ENCODE measurements around the gene SSMEM1. TPM values are rescaled to one million over a fixed set of nuclear protein-coding genes. Genes with fewer than 3 reads are reported as not detected.
A peak's percentile ranks its signal among the peaks of the same experiment; 100 is the strongest.

Gene SSMEM1
- total and polyA plus RNA-seq, 9 of the 15 experiments (the other 6 are each of a cell fraction or from before 2014, with no cell fraction given) = 0.10 to 0.28 (median 0.18) TPM; not detected in 4

GRCh38 chr7:130226333-130226732, 18.7 kb downstream of the SSMEM1 start (continued):
- TF ChIP-seq CREB5 (CRISPR knock-in tag; IDR thresholded peaks at IDR 0.05) (no peak), ZNF668 (CRISPR knock-in tag; IDR thresholded peaks at IDR 0.05) (peak; percentile 64; the same call in 1 of the 2 replicates), ZNF197 (CRISPR knock-in tag; IDR thresholded peaks at IDR 0.05; ENCODE audit: low read depth) (no peak), EHMT2 (IDR thresholded peaks at IDR 0.05) (0 out of 2 replicates have a peak, but pooled peaks have one; percentile 23), ZBTB34 (CRISPR knock-in tag; IDR thresholded peaks at IDR 0.05) (peak; percentile 55; the same call in 1 of the 2 replicates), CREBBP (IDR thresholded peaks at IDR 0.05; ENCODE audit: low read depth, low read length) (no peak), ZNF589 (CRISPR knock-in tag; IDR thresholded peaks at IDR 0.05; ENCODE audit: low read depth) (0 out of 2 replicates have a peak, but pooled peaks have one; percentile 23), TFE3 (CRISPR knock-in tag; IDR thresholded peaks at IDR 0.05) (no peak), ZNF445 (CRISPR knock-in tag; IDR thresholded peaks at IDR 0.05; ENCODE audit: low read depth) (no peak), ZNF584 (CRISPR knock-in tag; IDR thresholded peaks at IDR 0.05; ENCODE audit: low read depth) (0 out of 2 replicates have a peak, but pooled peaks have one; percentile 52), ATF3 (IDR thresholded peaks at IDR 0.05) (peak; percentile 27; the same call in 1 of the 2 replicates), ATF3 (CRISPR knock-in tag; conservative IDR thresholded peaks at IDR 0.05) (no peak), SIX5 (IDR thresholded peaks at IDR 0.05; ENCODE audit: borderline replicate concordance in 1 of 2, insufficient read depth in 1 of 2, low read depth in 1 of 2, low read length in 2 of 2) (no peak), ID3 (CRISPR knock-in tag; IDR thresholded peaks at IDR 0.05) (no peak), ID3 (tag; IDR thresholded peaks at IDR 0.05) (0 out of 2 replicates have a peak, but pooled peaks have one; percentile 37), SMAD4 (CRISPR knock-in tag; conservative IDR thresholded peaks at IDR 0.05) (peak; percentile 87), SMAD1 (IDR thresholded peaks at IDR 0.05; ENCODE audit: low read depth, low read length, partially characterized antibody) (no peak)
